Fibroblast of lung (primary cell): ENCODE results near the gene CLEC4G. TPM values are rescaled to one million over a fixed set of nuclear protein-coding genes. Genes with fewer than 3 reads are reported as not detected.

ENCODE experiments used
- DNase-seq, 2 donors: peaks; one replicate each; pipeline versions ENCODE4 v3.0.0 to v3.0.0-alpha.2; 2010; ENCODE audit warnings: low read depth in 2 of 2
- H2AFZ ChIP-seq: 2 replicates; pipeline ENCODE4 v1.5.1; 2012; ENCODE audit warnings: low read length, control low read depth, inconsistent platforms
- H3K27ac ChIP-seq: 2 replicates; pipeline ENCODE4 v1.5.1; 2011; ENCODE audit warnings: low read length, control low read depth; ENCODE audit not compliant: insufficient read depth
- H3K27me3 ChIP-seq: 2 replicates; pipeline ENCODE4 v1.5.1; 2011; ENCODE audit warnings: mild to moderate bottlenecking, low read length; ENCODE audit not compliant: control insufficient read depth, insufficient read depth
- H3K36me3 ChIP-seq: 2 replicates; pipeline ENCODE4 v1.5.1; 2011; ENCODE audit warnings: low read length; ENCODE audit not compliant: control insufficient read depth, insufficient read depth
- H3K4me1 ChIP-seq: 2 replicates; pipeline ENCODE4 v1.5.1; 2011; ENCODE audit warnings: low read length; ENCODE audit not compliant: control insufficient read depth, insufficient read depth; ENCODE audit errors: extremely low read depth
- H3K4me2 ChIP-seq: 2 replicates; pipeline ENCODE4 v1.5.1; 2011; ENCODE audit warnings: low read length, control low read depth; ENCODE audit not compliant: insufficient read depth; ENCODE audit errors: extremely low read depth
- H3K4me3 ChIP-seq, 4 experiments: fragments of 200-600 bp in 1 of 4; sonication (generic) in 1 of 4; replicated peaks in 1 of 4; 2 replicates each; pipeline ENCODE4 v1.5.1; 2011 to 2016; ENCODE audit warnings: low read length in 4 of 4, low read depth in 3 of 4, mild to moderate bottlenecking in 3 of 4, control low read depth in 2 of 4, inconsistent platforms in 1 of 4, mixed read lengths in 1 of 4; ENCODE audit not compliant: insufficient read depth in 1 of 4; ENCODE audit errors: control extremely low read depth in 1 of 4
- H3K79me2 ChIP-seq: 2 replicates; pipeline ENCODE4 v1.5.1; 2012; ENCODE audit warnings: mild to moderate bottlenecking, low read length, inconsistent platforms; ENCODE audit not compliant: control insufficient read depth, insufficient read depth
- H3K9ac ChIP-seq: 2 replicates; pipeline ENCODE4 v1.5.1; 2011; ENCODE audit warnings: mild to moderate bottlenecking, low read length, control low read depth; ENCODE audit not compliant: insufficient read depth
- H3K9me3 ChIP-seq: 2 replicates; pipeline ENCODE4 v1.5.1; 2012; ENCODE audit warnings: low read depth, low read length; ENCODE audit not compliant: control insufficient read depth, insufficient read depth
- H4K20me1 ChIP-seq: 2 replicates; pipeline ENCODE4 v1.5.1; 2011; ENCODE audit warnings: low read length; ENCODE audit not compliant: control insufficient read depth, insufficient read depth; ENCODE audit errors: extremely low read depth
- EZH2 ChIP-seq: IDR thresholded peaks from 2 replicates; pipeline ENCODE4 v1.5.1; 2012; ENCODE audit warnings: low read length, control low read depth, mild to moderate bottlenecking; ENCODE audit errors: missing control alignments
- polyA plus RNA-seq, 2 donors: library from polyadenylated mRNA; depleted of rRNA in 1 of 2; stranded (reverse) in 1 of 2; unstranded in 1 of 2; fragments of >200 nt; gene quantifications; 2 replicates each; pipeline ENCODE4 v1.2.1, GENCODE V29; 2011 to 2012; ENCODE audit warnings: missing spikeins in 1 of 2
- total RNA-seq: library from RNA; depleted of rRNA; stranded (reverse); fragments of >200 nt; gene quantifications from 2 replicates; pipeline ENCODE4 v1.2.1, GENCODE V29; 2014
- TF ChIP-seq, protein P1 (sequence below), 2 donors: IDR thresholded peaks in 1 of 2; conservative IDR thresholded peaks in 1 of 2; 1 replicate in 1 of 2; 2 replicates in 1 of 2; pipeline ENCODE4 v1.5.1; 2011 to 2012; ENCODE audit warnings: low read length in 2 of 2, control low read depth in 1 of 2, inconsistent platforms in 1 of 2, low read depth in 1 of 2, mild to moderate bottlenecking in 1 of 2

CLEC4G gene
- total and polyA plus RNA-seq, 2 donors (not counting 1 experiment from before 2014, with no cell fraction given): not detected

DNA sequence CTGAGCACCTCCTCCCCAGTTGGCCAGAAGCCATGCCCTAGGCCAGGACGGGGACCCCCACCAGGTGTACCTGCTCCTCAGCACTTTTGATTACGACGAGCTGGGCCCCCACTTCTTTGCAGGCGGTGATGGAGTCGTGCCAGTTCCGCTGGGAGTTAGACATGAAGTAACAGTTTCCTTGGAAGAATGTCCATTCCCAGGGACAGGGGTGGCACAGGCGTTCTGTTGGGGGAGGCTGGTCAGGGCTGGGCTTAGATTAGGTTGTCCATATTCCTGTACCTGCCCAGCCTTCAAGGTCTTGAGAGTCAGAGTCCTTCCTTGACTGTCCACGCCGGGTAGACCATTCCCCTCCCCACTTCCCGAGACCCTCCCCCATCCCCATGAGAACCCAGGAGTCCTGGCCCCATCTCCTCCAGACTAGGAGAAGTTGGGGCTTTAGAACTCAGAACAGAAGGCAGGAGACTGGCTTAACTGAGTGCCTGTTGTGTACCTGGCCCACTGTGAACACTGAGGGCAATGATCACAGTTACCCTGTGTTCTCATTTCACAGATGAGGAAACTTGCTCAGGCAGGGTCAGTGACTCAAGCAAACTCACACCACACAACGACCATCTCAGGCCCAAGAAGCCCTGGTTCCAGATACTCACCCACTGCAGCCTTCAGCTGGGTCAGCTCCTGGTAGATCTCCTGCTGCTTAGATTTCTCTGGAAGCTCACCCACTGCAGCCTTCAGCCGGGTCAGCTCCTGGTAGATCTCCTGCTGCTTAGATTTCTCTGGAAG, 13.2 kb upstream of the CLEC4G start:
- Histone ChIP-seq H3K27me3 (no peaks in the 10 kb centered on the region), H3K9ac (no peak overlapping the region), H3K4me2 (no peak overlapping the region), H2AFZ (no peak overlapping the region), H3K27ac (no peak overlapping the region), H3K9me3 (no peaks in the 10 kb centered on the region), H3K79me2 (no peaks in the 10 kb centered on the region), H3K4me3 (no peak overlapping the region), H3K36me3 (no peaks in the 10 kb centered on the region), H3K4me1 (no peaks in the 10 kb centered on the region), H4K20me1 (no peaks in the 10 kb centered on the region)
- DNase-seq: no peak
- TF ChIP-seq, protein P1, sequence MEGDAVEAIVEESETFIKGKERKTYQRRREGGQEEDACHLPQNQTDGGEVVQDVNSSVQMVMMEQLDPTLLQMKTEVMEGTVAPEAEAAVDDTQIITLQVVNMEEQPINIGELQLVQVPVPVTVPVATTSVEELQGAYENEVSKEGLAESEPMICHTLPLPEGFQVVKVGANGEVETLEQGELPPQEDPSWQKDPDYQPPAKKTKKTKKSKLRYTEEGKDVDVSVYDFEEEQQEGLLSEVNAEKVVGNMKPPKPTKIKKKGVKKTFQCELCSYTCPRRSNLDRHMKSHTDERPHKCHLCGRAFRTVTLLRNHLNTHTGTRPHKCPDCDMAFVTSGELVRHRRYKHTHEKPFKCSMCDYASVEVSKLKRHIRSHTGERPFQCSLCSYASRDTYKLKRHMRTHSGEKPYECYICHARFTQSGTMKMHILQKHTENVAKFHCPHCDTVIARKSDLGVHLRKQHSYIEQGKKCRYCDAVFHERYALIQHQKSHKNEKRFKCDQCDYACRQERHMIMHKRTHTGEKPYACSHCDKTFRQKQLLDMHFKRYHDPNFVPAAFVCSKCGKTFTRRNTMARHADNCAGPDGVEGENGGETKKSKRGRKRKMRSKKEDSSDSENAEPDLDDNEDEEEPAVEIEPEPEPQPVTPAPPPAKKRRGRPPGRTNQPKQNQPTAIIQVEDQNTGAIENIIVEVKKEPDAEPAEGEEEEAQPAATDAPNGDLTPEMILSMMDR (conservative IDR thresholded peaks at IDR 0.05 in 1 of 2, IDR thresholded peaks at IDR 0.05 in 1 of 2; ENCODE audit: low read depth in 1 of 2, low read length in 2 of 2): no peak
- TF ChIP-seq EZH2: no peak

DNA sequence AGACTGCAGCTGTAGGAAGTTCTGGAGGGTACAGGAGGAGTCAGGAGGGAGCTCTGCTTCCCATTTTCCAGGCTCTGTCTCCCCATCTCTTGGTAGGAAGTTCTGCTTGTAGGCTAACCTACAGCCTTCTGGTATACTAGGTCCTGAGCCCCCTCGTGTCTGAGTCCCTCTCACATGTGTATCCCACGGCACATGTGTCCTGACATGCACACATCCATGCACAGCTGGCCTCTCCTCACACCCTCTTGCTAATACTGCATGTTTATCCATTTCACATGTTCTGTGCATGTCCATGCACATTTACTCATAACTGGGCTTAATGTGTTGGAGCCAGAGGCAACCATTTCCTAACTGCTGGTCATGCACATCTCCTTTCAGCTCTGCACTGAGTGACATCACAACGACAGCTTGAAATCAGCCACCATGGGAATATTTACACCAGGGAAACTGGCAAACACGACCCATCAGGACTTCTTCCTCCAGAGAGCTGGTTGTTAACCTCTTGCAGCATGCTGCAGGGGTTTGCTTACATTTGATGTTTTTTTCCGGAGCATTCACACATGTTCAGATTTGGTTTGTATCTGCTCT, 12.4 kb upstream of the CLEC4G start:
- no peaks in the 10 kb centered on the region for H3K4me1 ChIP-seq
- H3K4me2 ChIP-seq: no peak overlapping the region
- H4K20me1 ChIP-seq: no peaks in the 10 kb centered on the region
- H3K79me2 ChIP-seq: no peaks in the 10 kb centered on the region
- H3K9me3 ChIP-seq: no peaks in the 10 kb centered on the region
- no peak for DNase-seq
- no peaks in the 10 kb centered on the region for H3K27me3 ChIP-seq
- H3K9ac ChIP-seq: no peak overlapping the region
- no peak for TF ChIP-seq EZH2
- TF ChIP-seq, protein P1 (conservative IDR thresholded peaks at IDR 0.05 in 1 of 2, IDR thresholded peaks at IDR 0.05 in 1 of 2; ENCODE audit: low read depth in 1 of 2, low read length in 2 of 2): no peak
- no peaks in the 10 kb centered on the region for H3K36me3 ChIP-seq
- H3K27ac ChIP-seq: no peak overlapping the region
- no peak overlapping the region for H2AFZ ChIP-seq
- H3K4me3 ChIP-seq: no peak overlapping the region

DNA sequence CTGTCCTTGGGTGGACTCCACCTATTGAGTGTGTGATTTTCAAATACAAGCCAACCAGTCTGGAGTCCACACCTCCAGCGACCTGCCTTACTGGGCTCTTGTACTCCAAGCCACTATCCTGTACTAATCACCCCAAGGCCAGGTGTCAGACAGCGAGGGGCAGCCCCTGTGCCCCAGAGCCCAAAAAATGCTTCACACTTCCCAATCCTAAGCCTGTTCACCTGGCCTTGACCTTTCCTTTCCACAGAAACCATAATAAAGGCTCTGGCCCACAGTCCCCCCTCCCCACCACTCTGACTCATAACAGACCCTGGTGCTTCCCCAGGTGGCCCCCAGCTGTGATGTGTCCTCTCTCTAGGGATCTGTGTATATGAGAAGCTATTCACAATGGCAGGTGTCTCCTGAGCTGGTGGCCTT, 11.5 kb upstream of the CLEC4G start:
- no peaks in the 10 kb centered on the region for H3K4me1 ChIP-seq
- no peaks in the 10 kb centered on the region for H3K9me3 ChIP-seq
- H3K9ac ChIP-seq: no peak overlapping the region
- H3K27ac ChIP-seq: no peak overlapping the region
- TF ChIP-seq EZH2: no peak
- TF ChIP-seq, protein P1 (conservative IDR thresholded peaks at IDR 0.05 in 1 of 2, IDR thresholded peaks at IDR 0.05 in 1 of 2; ENCODE audit: low read depth in 1 of 2, low read length in 2 of 2): no peak
- DNase-seq: no peak
- H3K27me3 ChIP-seq: no peaks in the 10 kb centered on the region
- no peak overlapping the region for H3K4me3 ChIP-seq
- no peaks in the 10 kb centered on the region for H3K79me2 ChIP-seq
- no peak overlapping the region for H2AFZ ChIP-seq
- H3K4me2 ChIP-seq: no peak overlapping the region
- no peaks in the 10 kb centered on the region for H4K20me1 ChIP-seq
- no peaks in the 10 kb centered on the region for H3K36me3 ChIP-seq
